Liver (tissue), 9 donors: ENCODE data around the gene GRAP2. TPM values are rescaled to one million over a fixed set of nuclear protein-coding genes. Genes with fewer than 3 reads are reported as not detected.

Experiments used
- DNase-seq: peaks from one replicate; pipeline ENCODE4 v3.0.0-alpha.2; 2017; ENCODE audit warnings: low spot score
- H3K27ac ChIP-seq, 2 donors: one replicate each; pipeline ENCODE4 v1.7.0; 2013; ENCODE audit warnings: inconsistent platforms in 2 of 2, low read length in 2 of 2, control low read depth in 1 of 2, low read depth in 1 of 2, mild to moderate bottlenecking in 1 of 2
- H3K27me3 ChIP-seq, 4 donors: one replicate each; pipeline versions ENCODE4 v1.6.1 to v1.7.0; 2013; ENCODE audit warnings: low read length in 3 of 4, inconsistent platforms in 1 of 4, mild to moderate bottlenecking in 1 of 4, moderate library complexity in 1 of 4; ENCODE audit not compliant: control insufficient read depth in 4 of 4, insufficient read depth in 4 of 4
- H3K36me3 ChIP-seq, 4 donors: one replicate each; pipeline versions ENCODE4 v1.6.1 to v1.7.0; 2013; ENCODE audit warnings: low read length in 3 of 4, mild to moderate bottlenecking in 3 of 4, low read depth in 1 of 4, moderate library complexity in 1 of 4; ENCODE audit not compliant: control insufficient read depth in 4 of 4, insufficient read depth in 3 of 4
- H3K4me1 ChIP-seq, 4 donors: one replicate each; pipeline versions ENCODE4 v1.6.1 to v1.7.0; 2013; ENCODE audit warnings: low read length in 3 of 4, mild to moderate bottlenecking in 3 of 4, moderate library complexity in 1 of 4; ENCODE audit not compliant: control insufficient read depth in 4 of 4, insufficient read depth in 4 of 4
- H3K4me3 ChIP-seq, 3 donors: one replicate each; pipeline versions ENCODE4 v1.6.1 to v1.7.0; 2013; ENCODE audit warnings: low read length in 3 of 3, control low read depth in 1 of 3, low read depth in 1 of 3, mild to moderate bottlenecking in 1 of 3
- H3K9ac ChIP-seq, 2 donors: one replicate each; pipeline ENCODE4 v1.7.0; 2013; ENCODE audit warnings: low read length in 2 of 2, mild to moderate bottlenecking in 2 of 2, moderate library complexity in 2 of 2, control low read depth in 1 of 2, low read depth in 1 of 2
- H3K9me3 ChIP-seq, 4 donors: one replicate each; pipeline versions ENCODE4 v1.6.1 to v1.7.0; 2013; ENCODE audit warnings: low read length in 3 of 4; ENCODE audit not compliant: control insufficient read depth in 4 of 4
- EGR1 ChIP-seq, 2 donors: IDR thresholded peaks; 2 replicates each; pipeline ENCODE4 v1.6.1; 2016 to 2018; ENCODE audit warnings: antibody characterized with exemption in 2 of 2, low read depth in 2 of 2
- FOXA1 ChIP-seq: IDR thresholded peaks from 2 replicates; pipeline ENCODE4 v1.6.1; 2016; ENCODE audit warnings: antibody characterized with exemption
- FOXA2 ChIP-seq: IDR thresholded peaks from 2 replicates; pipeline ENCODE4 v1.6.1; 2016; ENCODE audit warnings: antibody characterized with exemption
- GABPA ChIP-seq, 2 donors: IDR thresholded peaks in 1 of 2; conservative IDR thresholded peaks in 1 of 2; 2 replicates each; pipeline ENCODE4 v1.6.1; 2016; ENCODE audit warnings: antibody characterized with exemption in 2 of 2, mild to moderate bottlenecking in 1 of 2, moderate library complexity in 1 of 2
- HNF4A ChIP-seq, 2 donors: conservative IDR thresholded peaks; 2 replicates each; pipeline ENCODE4 v1.6.1; 2016; ENCODE audit warnings: antibody characterized with exemption in 2 of 2, mild to moderate bottlenecking in 2 of 2
- HNF4G ChIP-seq: IDR thresholded peaks from 2 replicates; pipeline ENCODE4 v1.6.1; 2016; ENCODE audit warnings: antibody characterized with exemption
- JUND ChIP-seq, 2 donors: IDR thresholded peaks; 2 replicates each; pipeline ENCODE4 v1.6.1; 2016; ENCODE audit warnings: antibody characterized with exemption in 2 of 2
- NR2F2 ChIP-seq: IDR thresholded peaks from 2 replicates; pipeline ENCODE4 v1.6.1; 2016; ENCODE audit warnings: antibody characterized with exemption
- RAD21 ChIP-seq, 2 donors: IDR thresholded peaks; 2 replicates each; pipeline ENCODE4 v1.6.1; 2016; ENCODE audit warnings: antibody characterized with exemption in 2 of 2, mild to moderate bottlenecking in 2 of 2
- RXRA ChIP-seq, 2 donors: IDR thresholded peaks; 2 replicates each; pipeline ENCODE4 v1.6.1; 2017 to 2018; ENCODE audit warnings: antibody characterized with exemption in 2 of 2, mild to moderate bottlenecking in 1 of 2
- SP1 ChIP-seq: IDR thresholded peaks from 2 replicates; pipeline ENCODE4 v1.6.1; 2018; ENCODE audit warnings: antibody characterized with exemption, mild to moderate bottlenecking
- TAF1 ChIP-seq: conservative IDR thresholded peaks from 2 replicates; pipeline ENCODE4 v1.6.1; 2016; ENCODE audit warnings: antibody characterized with exemption, mild to moderate bottlenecking
- YY1 ChIP-seq: IDR thresholded peaks from 2 replicates; pipeline ENCODE4 v1.6.1; 2016; ENCODE audit warnings: antibody characterized with exemption, mild to moderate bottlenecking
- WGBS: extraction: QIAGEN DNeasy Blood & Tissue Kit; methylation state at CpG from one replicate; pipeline ENCODE4 v1.1.7; 2013; 5-methylcytosine and 5-hydroxymethylcytosine counted together
- polyA plus RNA-seq, 2 donors: library from polyadenylated mRNA; stranded (reverse) in 1 of 2; unstranded in 1 of 2; fragments of 200-250 nt in 1 of 2; fragments of >200 nt in 1 of 2; fragmentation: Nextera tagmentation in 1 of 2; extraction: Ambion mirVana in 1 of 2; gene quantifications; one replicate each; pipeline versions ENCODE4 v1.2.1 to v1.2.3, GENCODE V29; 2013 to 2015
- total RNA-seq, 2 donors: library from RNA; depleted of rRNA; stranded (reverse); fragments of >200 nt; gene quantifications; one replicate each; pipeline ENCODE4 v1.2.3, GENCODE V29; 2014
- TF ChIP-seq, protein P1 (sequence below): IDR thresholded peaks from 2 replicates; pipeline ENCODE4 v1.6.1; 2016; ENCODE audit warnings: antibody characterized with exemption, mild to moderate bottlenecking
- TF ChIP-seq, protein P2 (sequence below): IDR thresholded peaks from 2 replicates; pipeline ENCODE4 v1.6.1; 2016; ENCODE audit warnings: antibody characterized with exemption
- TF ChIP-seq, protein P3 (sequence below): fragments of 150-350 bp; IDR thresholded peaks from 2 replicates; pipeline ENCODE4 v1.5.1; 2017; ENCODE audit warnings: improper control_type of control experiment, low read depth, low read length; ENCODE audit not compliant: missing input control
- TF ChIP-seq, protein P4 (sequence below): IDR thresholded peaks from 2 replicates; pipeline ENCODE4 v1.6.1; 2016; ENCODE audit warnings: antibody characterized with exemption
- TF ChIP-seq, protein P5 (sequence below): IDR thresholded peaks from 2 replicates; pipeline ENCODE4 v1.6.1; 2016; ENCODE audit warnings: antibody characterized with exemption
- donor health status: healthy.
- donor health status: healthy.
- donor health status: healthy.
- donor health status: healthy.
- donor health status: healthy.

The GRAP2 gene
- total and polyA plus RNA-seq, 4 donors = 0.22 to 38.2 (median 0.78) TPM

DNA sequence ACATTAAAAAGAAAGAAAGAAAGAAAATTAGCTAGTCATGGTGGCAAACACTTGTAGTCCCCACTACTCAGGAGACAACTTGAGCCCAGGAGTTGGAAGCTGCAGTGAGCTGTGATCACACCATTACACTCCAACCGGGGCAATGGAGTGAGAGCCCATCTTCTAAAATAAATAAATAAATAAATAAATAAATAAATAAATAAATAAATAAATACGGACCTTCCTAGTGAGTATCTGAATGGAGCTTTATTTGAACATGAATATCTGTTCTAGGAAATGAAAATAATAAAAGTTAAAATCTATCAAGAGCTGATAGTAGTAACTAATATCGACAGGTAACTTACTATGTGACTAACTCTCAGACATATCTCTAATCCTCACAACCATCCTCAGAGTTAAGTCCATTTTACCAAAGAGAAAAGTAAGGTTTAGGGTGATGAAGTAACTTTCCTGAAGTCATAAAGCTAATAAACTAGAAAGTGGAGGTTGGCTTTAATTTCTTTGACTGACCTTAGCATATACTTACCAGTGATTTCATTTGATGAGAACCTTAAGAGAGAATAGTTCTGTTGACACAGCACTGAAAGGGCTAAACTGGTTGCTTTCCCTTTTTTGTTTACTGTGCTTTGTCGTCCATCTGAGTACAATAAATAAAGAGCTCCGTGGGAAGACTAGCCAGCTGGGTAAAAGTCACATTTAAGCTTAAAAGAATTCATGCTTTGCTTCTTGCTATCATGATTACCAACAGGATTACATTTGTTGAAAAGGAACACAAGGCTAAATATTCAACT lies 29.7 kb upstream of the GRAP2 start:
- no peaks in the 10 kb centered on the region for H3K36me3 ChIP-seq
- no peaks in the 10 kb centered on the region for H3K4me1 ChIP-seq
- TF ChIP-seq TAF1 (no peak), GABPA (IDR thresholded peaks at IDR 0.05 in 1 of 2, conservative IDR thresholded peaks at IDR 0.05 in 1 of 2) (no peak), FOXA1 (no peak), HNF4A (conservative IDR thresholded peaks at IDR 0.05) (no peak), NR2F2 (no peak), SP1 (no peak), HNF4G (no peak), YY1 (no peak), EGR1 (IDR thresholded peaks at IDR 0.05; ENCODE audit: low read depth in 2 of 2) (no peak), RAD21 (IDR thresholded peaks at IDR 0.05) (no peak), JUND (IDR thresholded peaks at IDR 0.05) (no peak), FOXA2 (no peak), RXRA (IDR thresholded peaks at IDR 0.05) (no peak)
- TF ChIP-seq, protein P1, sequence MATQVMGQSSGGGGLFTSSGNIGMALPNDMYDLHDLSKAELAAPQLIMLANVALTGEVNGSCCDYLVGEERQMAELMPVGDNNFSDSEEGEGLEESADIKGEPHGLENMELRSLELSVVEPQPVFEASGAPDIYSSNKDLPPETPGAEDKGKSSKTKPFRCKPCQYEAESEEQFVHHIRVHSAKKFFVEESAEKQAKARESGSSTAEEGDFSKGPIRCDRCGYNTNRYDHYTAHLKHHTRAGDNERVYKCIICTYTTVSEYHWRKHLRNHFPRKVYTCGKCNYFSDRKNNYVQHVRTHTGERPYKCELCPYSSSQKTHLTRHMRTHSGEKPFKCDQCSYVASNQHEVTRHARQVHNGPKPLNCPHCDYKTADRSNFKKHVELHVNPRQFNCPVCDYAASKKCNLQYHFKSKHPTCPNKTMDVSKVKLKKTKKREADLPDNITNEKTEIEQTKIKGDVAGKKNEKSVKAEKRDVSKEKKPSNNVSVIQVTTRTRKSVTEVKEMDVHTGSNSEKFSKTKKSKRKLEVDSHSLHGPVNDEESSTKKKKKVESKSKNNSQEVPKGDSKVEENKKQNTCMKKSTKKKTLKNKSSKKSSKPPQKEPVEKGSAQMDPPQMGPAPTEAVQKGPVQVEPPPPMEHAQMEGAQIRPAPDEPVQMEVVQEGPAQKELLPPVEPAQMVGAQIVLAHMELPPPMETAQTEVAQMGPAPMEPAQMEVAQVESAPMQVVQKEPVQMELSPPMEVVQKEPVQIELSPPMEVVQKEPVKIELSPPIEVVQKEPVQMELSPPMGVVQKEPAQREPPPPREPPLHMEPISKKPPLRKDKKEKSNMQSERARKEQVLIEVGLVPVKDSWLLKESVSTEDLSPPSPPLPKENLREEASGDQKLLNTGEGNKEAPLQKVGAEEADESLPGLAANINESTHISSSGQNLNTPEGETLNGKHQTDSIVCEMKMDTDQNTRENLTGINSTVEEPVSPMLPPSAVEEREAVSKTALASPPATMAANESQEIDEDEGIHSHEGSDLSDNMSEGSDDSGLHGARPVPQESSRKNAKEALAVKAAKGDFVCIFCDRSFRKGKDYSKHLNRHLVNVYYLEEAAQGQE = no peak
- TF ChIP-seq, protein P2, sequence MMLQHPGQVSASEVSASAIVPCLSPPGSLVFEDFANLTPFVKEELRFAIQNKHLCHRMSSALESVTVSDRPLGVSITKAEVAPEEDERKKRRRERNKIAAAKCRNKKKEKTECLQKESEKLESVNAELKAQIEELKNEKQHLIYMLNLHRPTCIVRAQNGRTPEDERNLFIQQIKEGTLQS = no peak
- TF ChIP-seq, protein P3, sequence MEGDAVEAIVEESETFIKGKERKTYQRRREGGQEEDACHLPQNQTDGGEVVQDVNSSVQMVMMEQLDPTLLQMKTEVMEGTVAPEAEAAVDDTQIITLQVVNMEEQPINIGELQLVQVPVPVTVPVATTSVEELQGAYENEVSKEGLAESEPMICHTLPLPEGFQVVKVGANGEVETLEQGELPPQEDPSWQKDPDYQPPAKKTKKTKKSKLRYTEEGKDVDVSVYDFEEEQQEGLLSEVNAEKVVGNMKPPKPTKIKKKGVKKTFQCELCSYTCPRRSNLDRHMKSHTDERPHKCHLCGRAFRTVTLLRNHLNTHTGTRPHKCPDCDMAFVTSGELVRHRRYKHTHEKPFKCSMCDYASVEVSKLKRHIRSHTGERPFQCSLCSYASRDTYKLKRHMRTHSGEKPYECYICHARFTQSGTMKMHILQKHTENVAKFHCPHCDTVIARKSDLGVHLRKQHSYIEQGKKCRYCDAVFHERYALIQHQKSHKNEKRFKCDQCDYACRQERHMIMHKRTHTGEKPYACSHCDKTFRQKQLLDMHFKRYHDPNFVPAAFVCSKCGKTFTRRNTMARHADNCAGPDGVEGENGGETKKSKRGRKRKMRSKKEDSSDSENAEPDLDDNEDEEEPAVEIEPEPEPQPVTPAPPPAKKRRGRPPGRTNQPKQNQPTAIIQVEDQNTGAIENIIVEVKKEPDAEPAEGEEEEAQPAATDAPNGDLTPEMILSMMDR = no peak
- TF ChIP-seq, protein P4, sequence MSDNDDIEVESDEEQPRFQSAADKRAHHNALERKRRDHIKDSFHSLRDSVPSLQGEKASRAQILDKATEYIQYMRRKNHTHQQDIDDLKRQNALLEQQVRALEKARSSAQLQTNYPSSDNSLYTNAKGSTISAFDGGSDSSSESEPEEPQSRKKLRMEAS = no peak
- TF ChIP-seq, protein P5, sequence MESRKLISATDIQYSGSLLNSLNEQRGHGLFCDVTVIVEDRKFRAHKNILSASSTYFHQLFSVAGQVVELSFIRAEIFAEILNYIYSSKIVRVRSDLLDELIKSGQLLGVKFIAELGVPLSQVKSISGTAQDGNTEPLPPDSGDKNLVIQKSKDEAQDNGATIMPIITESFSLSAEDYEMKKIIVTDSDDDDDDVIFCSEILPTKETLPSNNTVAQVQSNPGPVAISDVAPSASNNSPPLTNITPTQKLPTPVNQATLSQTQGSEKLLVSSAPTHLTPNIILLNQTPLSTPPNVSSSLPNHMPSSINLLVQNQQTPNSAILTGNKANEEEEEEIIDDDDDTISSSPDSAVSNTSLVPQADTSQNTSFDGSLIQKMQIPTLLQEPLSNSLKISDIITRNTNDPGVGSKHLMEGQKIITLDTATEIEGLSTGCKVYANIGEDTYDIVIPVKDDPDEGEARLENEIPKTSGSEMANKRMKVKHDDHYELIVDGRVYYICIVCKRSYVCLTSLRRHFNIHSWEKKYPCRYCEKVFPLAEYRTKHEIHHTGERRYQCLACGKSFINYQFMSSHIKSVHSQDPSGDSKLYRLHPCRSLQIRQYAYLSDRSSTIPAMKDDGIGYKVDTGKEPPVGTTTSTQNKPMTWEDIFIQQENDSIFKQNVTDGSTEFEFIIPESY = no peak
- H3K27ac ChIP-seq = no peak overlapping the region
- H3K27me3 ChIP-seq = peaks cover 0 to 7% (median 0%) of the 10 kb centered on the region in 4 donors
- H3K4me3 ChIP-seq = no peak overlapping the region
- no peak for DNase-seq
- WGBS = 61% methylated on average over 5 of the region's 5 CpGs
- no peak overlapping the region for H3K9ac ChIP-seq
- peaks cover 0 to 4% (median 0%) of the 10 kb centered on the region in 4 donors for H3K9me3 ChIP-seq
